Measurements from ENCODE around the gene SAMD3.

SAMD3 gene

DNA sequence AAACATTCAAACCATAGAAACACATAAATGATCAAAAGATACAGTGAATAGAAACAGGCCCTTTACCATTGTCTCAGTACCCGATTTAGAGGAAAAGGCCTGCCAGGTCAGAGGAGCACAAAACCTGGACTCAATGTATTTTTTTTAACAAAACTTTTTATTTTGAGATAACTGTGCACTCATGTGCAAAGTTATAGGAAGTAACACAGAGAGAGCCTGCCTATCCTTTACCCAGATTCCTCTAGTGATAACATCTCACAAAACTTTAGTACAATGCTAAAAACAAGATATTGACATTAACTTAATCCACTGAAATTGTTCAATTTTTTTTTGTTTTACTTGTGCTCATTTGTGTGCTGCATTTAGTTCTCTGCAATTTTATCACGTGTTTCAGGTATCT is 36.8 kb upstream of the SAMD3 start:
- H3K27me3 ChIP-seq (replicated peaks; ENCODE audit: control insufficient read depth, insufficient read depth, low read length), result no peaks in the 10 kb centered on the region
- peak; percentile 33 for DNase-seq (ENCODE audit: extremely low read depth, insufficient read length)
- no peak overlapping the region for H3K4me3 ChIP-seq (replicated peaks; ENCODE audit: low read depth, low read length)
- H3K36me3 ChIP-seq (ENCODE audit: control insufficient read depth, insufficient read depth, low read length), result no peaks in the 10 kb centered on the region
- TF ChIP-seq, protein P1, sequence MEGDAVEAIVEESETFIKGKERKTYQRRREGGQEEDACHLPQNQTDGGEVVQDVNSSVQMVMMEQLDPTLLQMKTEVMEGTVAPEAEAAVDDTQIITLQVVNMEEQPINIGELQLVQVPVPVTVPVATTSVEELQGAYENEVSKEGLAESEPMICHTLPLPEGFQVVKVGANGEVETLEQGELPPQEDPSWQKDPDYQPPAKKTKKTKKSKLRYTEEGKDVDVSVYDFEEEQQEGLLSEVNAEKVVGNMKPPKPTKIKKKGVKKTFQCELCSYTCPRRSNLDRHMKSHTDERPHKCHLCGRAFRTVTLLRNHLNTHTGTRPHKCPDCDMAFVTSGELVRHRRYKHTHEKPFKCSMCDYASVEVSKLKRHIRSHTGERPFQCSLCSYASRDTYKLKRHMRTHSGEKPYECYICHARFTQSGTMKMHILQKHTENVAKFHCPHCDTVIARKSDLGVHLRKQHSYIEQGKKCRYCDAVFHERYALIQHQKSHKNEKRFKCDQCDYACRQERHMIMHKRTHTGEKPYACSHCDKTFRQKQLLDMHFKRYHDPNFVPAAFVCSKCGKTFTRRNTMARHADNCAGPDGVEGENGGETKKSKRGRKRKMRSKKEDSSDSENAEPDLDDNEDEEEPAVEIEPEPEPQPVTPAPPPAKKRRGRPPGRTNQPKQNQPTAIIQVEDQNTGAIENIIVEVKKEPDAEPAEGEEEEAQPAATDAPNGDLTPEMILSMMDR (IDR thresholded peaks at IDR 0.05; ENCODE audit: insufficient read depth, low read length, poor library complexity, severe bottlenecking), result no peak

DNA sequence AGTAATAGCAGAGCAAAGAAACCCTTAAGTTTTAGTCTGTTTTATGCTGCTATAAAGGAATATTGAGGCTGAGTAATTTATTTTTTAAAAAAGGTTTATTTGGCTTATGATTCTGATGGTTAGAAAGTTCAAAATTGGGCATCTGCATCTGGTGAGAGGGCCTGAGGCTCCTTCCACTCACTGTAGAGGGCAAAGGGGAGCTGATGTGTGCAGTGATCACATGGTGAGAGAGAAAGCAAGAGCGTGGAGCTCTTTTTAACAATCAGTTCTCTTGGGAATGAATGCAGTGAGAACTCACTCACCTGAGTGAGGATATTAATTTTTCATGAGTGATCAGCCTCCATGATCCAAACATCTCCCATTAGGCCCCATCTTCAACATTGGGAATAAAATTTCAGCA is 36.4 kb upstream of the SAMD3 start:
- no peaks in the 10 kb centered on the region for H3K27me3 ChIP-seq (replicated peaks; ENCODE audit: control insufficient read depth, insufficient read depth, low read length)
- no peak overlapping the region for H3K4me3 ChIP-seq (replicated peaks; ENCODE audit: low read depth, low read length)
- no peak for DNase-seq (ENCODE audit: extremely low read depth, insufficient read length)
- H3K36me3 ChIP-seq (ENCODE audit: control insufficient read depth, insufficient read depth, low read length), result no peaks in the 10 kb centered on the region
- TF ChIP-seq, protein P1 (IDR thresholded peaks at IDR 0.05; ENCODE audit: insufficient read depth, low read length, poor library complexity, severe bottlenecking), result no peak

- Histone ChIP-seq H3K4me3 (replicated peaks; ENCODE audit: low read depth, low read length) (no peak overlapping the region), H3K27me3 (replicated peaks; ENCODE audit: control insufficient read depth, insufficient read depth, low read length) (no peaks in the 10 kb centered on the region), H3K36me3 (ENCODE audit: control insufficient read depth, insufficient read depth, low read length) (no peaks in the 10 kb centered on the region)
- no peak for DNase-seq (ENCODE audit: extremely low read depth, insufficient read length)
- TF ChIP-seq, protein P1 (IDR thresholded peaks at IDR 0.05; ENCODE audit: insufficient read depth, low read length, poor library complexity, severe bottlenecking), result no peak
Observed at GRCh38 chr6:130252527-130253237, 29.9 kb upstream of the SAMD3 start.

DNA sequence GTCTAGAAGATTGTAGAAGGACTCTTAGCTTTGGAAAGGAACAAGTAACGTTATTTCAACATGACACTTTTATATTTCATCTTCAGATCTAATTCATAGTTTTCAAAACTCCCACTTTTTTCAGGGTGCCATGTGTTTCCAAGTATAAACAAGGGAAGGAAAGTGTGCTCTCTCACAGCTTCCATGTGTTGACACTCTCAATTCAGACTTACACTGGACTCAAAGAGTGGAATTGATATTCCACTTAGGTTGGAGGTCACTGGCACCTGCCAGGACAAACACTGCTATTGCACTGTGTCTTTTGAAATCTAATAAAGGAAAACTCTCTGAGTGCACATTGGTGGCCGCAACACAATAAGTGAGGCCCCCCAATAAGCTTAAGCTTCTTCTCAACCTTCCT is 22.5 kb upstream of the SAMD3 start:
- H3K4me3 ChIP-seq (replicated peaks; ENCODE audit: low read depth, low read length), result no peak overlapping the region
- no peaks in the 10 kb centered on the region for H3K27me3 ChIP-seq (replicated peaks; ENCODE audit: control insufficient read depth, insufficient read depth, low read length)
- no peaks in the 10 kb centered on the region for H3K36me3 ChIP-seq (ENCODE audit: control insufficient read depth, insufficient read depth, low read length)
- no peak for DNase-seq (ENCODE audit: extremely low read depth, insufficient read length)
- TF ChIP-seq, protein P1 (IDR thresholded peaks at IDR 0.05; ENCODE audit: insufficient read depth, low read length, poor library complexity, severe bottlenecking), result no peak

GRCh38 chr6:130244728-130245127 is 22.0 kb upstream of the SAMD3 start:
- no peak overlapping the region for H3K4me3 ChIP-seq (replicated peaks; ENCODE audit: low read depth, low read length)
- no peaks in the 10 kb centered on the region for H3K27me3 ChIP-seq (replicated peaks; ENCODE audit: control insufficient read depth, insufficient read depth, low read length)
- TF ChIP-seq, protein P1 (IDR thresholded peaks at IDR 0.05; ENCODE audit: insufficient read depth, low read length, poor library complexity, severe bottlenecking), result no peak
- no peak for DNase-seq (ENCODE audit: extremely low read depth, insufficient read length)
- H3K36me3 ChIP-seq (ENCODE audit: control insufficient read depth, insufficient read depth, low read length), result no peaks in the 10 kb centered on the region

GRCh38 chr6:130240232-130240631 is 17.5 kb upstream of the SAMD3 start:
- TF ChIP-seq, protein P1 (IDR thresholded peaks at IDR 0.05; ENCODE audit: insufficient read depth, low read length, poor library complexity, severe bottlenecking), result no peak
- no peak for DNase-seq (ENCODE audit: extremely low read depth, insufficient read length)
- no peak overlapping the region for H3K4me3 ChIP-seq (replicated peaks; ENCODE audit: low read depth, low read length)
- no peaks in the 10 kb centered on the region for H3K27me3 ChIP-seq (replicated peaks; ENCODE audit: control insufficient read depth, insufficient read depth, low read length)
- H3K36me3 ChIP-seq (ENCODE audit: control insufficient read depth, insufficient read depth, low read length), result no peaks in the 10 kb centered on the region

All from GM06990 (cell line).